ENCODE results near the gene NDUFS8.

NDUFS8 gene

GRCh38 chr11:68049509-68050370 lies 19.3 kb downstream of the NDUFS8 start:
- no peak for DNase-seq (ENCODE audit: low read depth)

DNA sequence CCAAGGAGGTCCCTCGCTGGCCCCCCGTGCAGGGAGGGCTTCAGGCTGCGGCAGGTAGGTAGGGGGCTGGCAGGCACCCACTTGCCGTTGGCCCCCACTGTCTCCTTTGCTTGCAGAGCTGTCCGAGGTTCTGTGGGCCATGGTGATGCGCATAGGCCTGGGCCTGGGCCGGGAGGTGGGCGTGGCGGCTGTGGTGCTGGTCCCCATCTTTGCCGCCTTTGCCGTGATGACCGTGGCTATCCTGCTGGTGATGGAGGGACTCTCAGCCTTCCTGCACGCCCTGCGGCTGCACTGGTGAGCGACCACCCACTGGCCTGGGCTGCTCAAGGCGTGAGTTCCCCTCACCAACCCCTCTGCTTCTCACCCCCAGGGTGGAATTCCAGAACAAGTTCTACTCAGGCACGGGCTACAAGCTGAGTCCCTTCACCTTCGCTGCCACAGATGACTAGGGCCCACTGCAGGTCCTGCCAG lies 19.9 kb downstream of the NDUFS8 start:
- no peak for DNase-seq (ENCODE audit: low read depth)

GRCh38 chr11:68051191-68052136 lies 21.0 kb downstream of the NDUFS8 start:
- no peak for DNase-seq (ENCODE audit: low read depth)

GRCh38 chr11:68052137-68052873 lies 21.8 kb downstream of the NDUFS8 start:
- no peak for DNase-seq (ENCODE audit: low read depth)

GRCh38 chr11:68053117-68053516 lies 22.6 kb downstream of the NDUFS8 start:
- DNase-seq (ENCODE audit: low read depth) = no peak

DNA sequence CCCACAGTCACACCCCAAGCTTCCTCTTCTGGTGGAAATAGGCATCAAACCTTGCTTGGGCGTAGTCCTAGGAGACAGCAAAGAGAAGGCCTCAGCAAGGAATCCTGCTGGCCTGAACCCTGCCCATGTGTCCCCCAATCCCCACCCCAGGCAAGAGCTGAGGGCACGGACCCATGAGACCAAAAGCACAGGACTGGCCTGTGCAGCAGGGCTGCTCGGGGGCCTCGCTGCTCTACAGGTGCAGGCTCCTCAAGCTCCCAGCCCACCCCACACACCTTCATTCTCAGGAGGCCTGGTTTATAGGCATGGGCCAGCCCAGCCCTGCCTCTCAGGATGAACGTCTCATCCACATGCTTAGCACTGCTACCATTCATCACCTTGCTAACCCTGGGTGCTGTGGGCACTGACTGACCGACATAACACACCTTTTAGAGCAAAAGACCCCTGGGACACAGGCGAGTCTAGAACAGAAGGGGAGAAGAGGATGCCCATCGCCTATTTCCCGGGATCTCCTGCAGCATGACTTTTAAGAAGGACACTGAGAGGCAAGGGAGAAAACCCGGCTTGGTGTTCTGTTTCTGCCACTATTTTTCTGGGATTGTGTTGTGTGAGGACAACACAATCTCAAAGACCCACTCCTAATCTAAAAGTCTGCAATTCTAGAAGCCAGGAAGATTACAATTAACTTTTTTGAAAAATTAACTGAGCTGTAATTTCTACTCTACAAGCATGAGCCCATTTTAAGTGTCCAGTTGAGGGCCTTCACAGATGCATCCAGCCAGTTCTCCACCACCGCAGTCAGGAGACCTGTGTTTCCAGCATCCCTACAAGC lies 23.7 kb downstream of the NDUFS8 start:
- no peak for DNase-seq (ENCODE audit: low read depth)

GRCh38 chr11:68056317-68057285 lies 26.1 kb downstream of the NDUFS8 start:
- no peak for DNase-seq (ENCODE audit: low read depth)

DNA sequence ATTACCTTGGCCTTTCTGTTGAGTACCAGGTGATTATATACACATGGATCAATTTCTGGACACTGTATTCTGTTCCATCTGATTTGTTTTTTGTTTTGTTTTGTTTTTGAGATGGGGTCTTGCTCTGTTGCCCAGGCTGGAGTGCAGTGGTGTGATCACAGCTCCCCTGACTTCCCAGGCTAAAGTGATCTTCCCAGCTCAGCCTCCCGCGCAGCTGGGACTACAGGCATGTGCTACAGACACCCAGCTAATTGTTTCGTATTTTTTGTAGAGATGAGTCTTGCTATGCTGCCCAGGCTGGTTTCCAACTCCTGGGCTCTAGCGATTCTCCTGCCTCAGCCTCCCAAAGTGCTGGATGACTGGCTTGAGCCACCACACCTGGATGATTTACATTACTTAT lies 27.3 kb downstream of the NDUFS8 start:
- DNase-seq (ENCODE audit: low read depth) = no peak

- no peak for DNase-seq (ENCODE audit: low read depth)
These were observed 31.0 kb downstream of the NDUFS8 start for GRCh38 chr11:68061508-68061907.

- DNase-seq (ENCODE audit: low read depth) = no peak
These were observed 34.4 kb downstream of the NDUFS8 start for GRCh38 chr11:68064926-68065325.

DNA sequence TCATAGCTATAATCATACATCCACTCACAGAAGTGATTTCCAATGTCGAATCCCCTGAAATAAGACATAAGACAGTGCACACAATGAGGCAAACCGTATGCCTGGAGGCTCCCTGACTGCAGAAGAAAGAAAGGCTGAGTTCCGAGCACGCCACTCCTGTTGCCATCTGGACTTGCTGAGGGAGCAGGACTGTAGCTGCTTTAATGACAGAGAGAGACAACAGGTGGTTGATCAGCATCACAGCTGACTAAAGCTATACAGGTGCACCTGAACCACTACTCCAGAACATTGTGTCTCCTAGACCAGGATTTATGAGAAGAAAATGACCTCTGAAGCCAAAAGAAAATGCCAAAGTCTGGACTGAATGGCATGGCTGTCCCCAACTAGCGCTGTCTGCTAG lies 35.4 kb downstream of the NDUFS8 start:
- DNase-seq (ENCODE audit: low read depth) = no peak

- DNase-seq (ENCODE audit: low read depth) = no peak
These were observed 36.3 kb downstream of the NDUFS8 start for GRCh38 chr11:68066742-68067141.

GRCh38 chr11:68067991-68068390 lies 37.5 kb downstream of the NDUFS8 start:
- no peak for DNase-seq (ENCODE audit: low read depth)

DNA sequence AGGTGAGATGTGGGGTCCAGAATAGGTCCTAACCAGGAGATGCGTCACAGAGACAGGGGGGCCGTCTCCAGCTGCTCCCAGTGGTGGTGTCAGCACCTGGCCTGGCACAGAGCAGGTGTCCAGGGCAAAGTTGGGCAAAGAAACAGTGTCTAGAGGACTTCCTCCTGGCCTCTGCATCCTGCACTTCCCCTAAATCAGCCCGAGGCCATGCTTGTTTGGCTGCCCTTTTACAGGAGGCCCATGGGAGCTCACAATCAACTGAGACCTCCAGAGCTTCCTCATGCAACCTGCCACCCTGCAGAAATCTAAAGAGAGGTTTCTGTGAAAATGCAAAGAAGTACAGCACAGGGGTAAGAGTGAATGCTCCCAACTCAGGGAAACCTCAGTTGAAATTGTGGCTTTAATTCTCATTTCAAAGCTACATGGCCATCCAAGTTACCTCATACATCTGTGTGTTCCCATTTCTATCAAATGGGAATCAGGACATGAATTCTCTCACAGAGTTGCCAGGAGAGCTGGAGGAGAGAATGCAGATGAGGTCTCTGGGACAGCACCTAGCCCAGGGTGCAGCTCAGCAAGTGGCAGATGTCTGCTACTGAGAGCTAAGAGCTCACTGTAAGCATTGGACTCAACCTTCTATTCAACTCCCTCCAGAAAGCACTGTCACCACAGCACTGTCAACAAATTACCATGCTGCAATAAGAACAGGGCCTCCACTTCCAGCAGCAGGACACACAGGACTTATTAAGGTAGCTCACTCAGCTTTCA lies 41.0 kb downstream of the NDUFS8 start:
- no peak for DNase-seq (ENCODE audit: low read depth)

- DNase-seq (ENCODE audit: low read depth) = no peak
These were observed 44.3 kb downstream of the NDUFS8 start for GRCh38 chr11:68074584-68075352.

GRCh38 chr11:68076371-68077042 lies 46.0 kb downstream of the NDUFS8 start:
- DNase-seq (ENCODE audit: low read depth) = no peak

DNA sequence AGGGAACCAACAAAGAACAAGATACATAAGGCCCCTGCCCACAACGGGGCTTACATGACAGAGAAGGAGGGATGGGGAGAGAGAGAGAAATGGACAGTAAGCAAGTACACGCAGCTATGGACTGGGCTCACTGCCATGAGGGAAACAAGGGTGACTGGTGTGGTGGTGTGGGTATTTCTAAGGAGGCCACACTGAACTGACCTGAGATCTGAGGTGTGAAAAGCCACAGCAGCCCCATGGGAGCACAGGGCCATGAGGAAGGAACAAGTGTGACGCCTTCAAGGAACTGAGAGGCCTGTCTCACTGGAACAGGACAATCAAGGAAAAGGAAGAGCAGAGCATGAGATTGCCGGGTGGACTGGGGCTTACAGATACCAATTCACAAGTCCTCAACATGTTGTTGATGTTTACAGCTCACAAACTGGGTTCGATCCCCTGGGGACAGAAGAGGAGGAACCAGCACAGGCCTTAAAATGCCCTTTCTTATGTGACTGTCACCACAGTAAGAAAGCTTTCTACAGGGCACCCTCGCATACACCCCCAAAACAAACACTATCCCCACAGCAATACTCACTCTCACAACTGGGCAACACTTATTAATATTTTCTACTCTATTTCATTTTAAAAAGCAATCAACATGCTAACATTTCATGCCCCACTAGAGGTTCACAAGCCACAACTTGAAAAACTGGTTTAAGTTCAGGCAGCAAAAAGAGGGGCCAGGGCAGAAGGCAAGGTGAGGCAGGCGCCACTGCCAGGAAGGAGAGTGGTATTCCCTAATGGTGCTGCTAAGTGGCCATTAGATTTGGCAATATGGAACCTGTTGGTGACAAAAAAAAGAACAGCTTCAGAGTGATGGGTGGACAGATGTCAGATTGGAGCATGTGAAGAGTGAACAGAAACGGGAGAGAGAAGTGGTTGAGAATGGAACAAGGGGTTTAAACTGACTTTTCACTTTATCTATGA lies 47.4 kb downstream of the NDUFS8 start:
- DNase-seq (ENCODE audit: low read depth) = no peak
